Fibroblast of upper back skin (primary cell): ENCODE results near the gene CPNE5.
"Not testable (repeated sequence)": the region's sequence is repeated elsewhere in the genome, so short reads cannot be mapped to it uniquely, and the experiment has no call there.

ENCODE experiments used
- DNase-seq: peaks from one replicate; pipeline ENCODE4 v3.0.0-alpha.2; 2013

The CPNE5 gene

GRCh38 chr6:36720251-36721141 lies 118.7 kb downstream of the CPNE5 start:
- no peak for DNase-seq

- no peak for DNase-seq
These were observed 120.1 kb downstream of the CPNE5 start for GRCh38 chr6:36719126-36719525.

- no peak for DNase-seq
These were observed 120.7 kb downstream of the CPNE5 start for GRCh38 chr6:36718560-36718959.

- no peak for DNase-seq
These were observed 121.2 kb downstream of the CPNE5 start for GRCh38 chr6:36717871-36718540.

- DNase-seq: no peak
These were observed 121.9 kb downstream of the CPNE5 start for GRCh38 chr6:36717231-36717825.

- DNase-seq: no peak
These were observed 122.7 kb downstream of the CPNE5 start for GRCh38 chr6:36716476-36717093.

GRCh38 chr6:36715469-36715868 lies 123.8 kb downstream of the CPNE5 start:
- no peak for DNase-seq

- no peak for DNase-seq
These were observed 124.7 kb downstream of the CPNE5 start for GRCh38 chr6:36714511-36714910.

GRCh38 chr6:36713846-36714245 lies 125.4 kb downstream of the CPNE5 start:
- no peak for DNase-seq

GRCh38 chr6:36712816-36713215 lies 126.4 kb downstream of the CPNE5 start:
- no peak for DNase-seq

- DNase-seq: no peak
These were observed 132.9 kb downstream of the CPNE5 start for GRCh38 chr6:36706339-36706738.

GRCh38 chr6:36704961-36705577 lies 134.2 kb downstream of the CPNE5 start:
- DNase-seq: not testable (repeated sequence)

GRCh38 chr6:36703982-36704381 lies 135.3 kb downstream of the CPNE5 start:
- no peak for DNase-seq

- no peak for DNase-seq
These were observed 136.1 kb downstream of the CPNE5 start for GRCh38 chr6:36703081-36703606.

- no peak for DNase-seq
These were observed 136.6 kb downstream of the CPNE5 start for GRCh38 chr6:36702656-36703055.

GRCh38 chr6:36701401-36701991 lies 137.7 kb downstream of the CPNE5 start:
- peak; percentile 6 for DNase-seq

- DNase-seq: no peak
These were observed 138.4 kb downstream of the CPNE5 start for GRCh38 chr6:36700831-36701230.

GRCh38 chr6:36700071-36700812 lies 139.0 kb downstream of the CPNE5 start:
- no peak for DNase-seq

GRCh38 chr6:36699348-36699747 lies 139.9 kb downstream of the CPNE5 start:
- no peak for DNase-seq

- DNase-seq: no peak
These were observed 140.4 kb downstream of the CPNE5 start for GRCh38 chr6:36698871-36699271.

- DNase-seq: no peak
These were observed 141.0 kb downstream of the CPNE5 start for GRCh38 chr6:36698196-36698595.
